Activated B cell treated with CpG ODN at 0.5 μM for 24 hours (primary cell): Measurements from ENCODE around the gene FOXD2. TPM values are rescaled to one million over a fixed set of nuclear protein-coding genes. Genes with fewer than 3 reads are reported as not detected.

Experiments used
- ATAC-seq: fragments of 200-7000 bp; cut with Tn5 transposase; one replicate; pipeline ENCODE4 v1.10.0; 2021; ENCODE audit warnings: low read depth, mild to moderate bottlenecking, moderate library complexity
- CTCF ChIA-PET: fragments of 350-600 bp; sonication (Branson Sonifier 250); formaldehyde crosslinking; loops from one replicate; lab custom pipeline; 2021; ENCODE audit warnings: antibody characterized with exemption; lab: Charles Lee
- POLR2A ChIA-PET: fragments of 350-600 bp; sonication (Branson Sonifier 250); formaldehyde crosslinking; loops from one replicate; lab custom pipeline; 2021; ENCODE audit warnings: antibody characterized with exemption; lab: Charles Lee
- DNase-seq: peaks from one replicate; pipeline ENCODE4 v3.0.0; 2022
- H3K27ac Mint-ChIP-seq: one replicate; pipeline ENCODE4 v1.8.0; 2020; ENCODE audit warnings: mixed read lengths
- H3K27me3 Mint-ChIP-seq: one replicate; pipeline ENCODE4 v1.8.0; 2021; ENCODE audit warnings: mixed read lengths
- H3K36me3 Mint-ChIP-seq: one replicate; pipeline ENCODE4 v1.8.0; 2021; ENCODE audit warnings: low read depth, mixed read lengths
- H3K4me1 Mint-ChIP-seq: one replicate; pipeline ENCODE4 v1.8.0; 2021; ENCODE audit warnings: mixed read lengths
- H3K4me3 Mint-ChIP-seq: one replicate; pipeline ENCODE4 v1.8.0; 2020; ENCODE audit warnings: mild to moderate bottlenecking, mixed read lengths
- H3K9me3 Mint-ChIP-seq: one replicate; pipeline ENCODE4 v1.8.0; 2020; ENCODE audit warnings: mixed read lengths
- CTCF ChIP-seq: fragments of 200-600 bp; IDR thresholded peaks from one replicate; pipeline ENCODE4 v1.8.0; 2022; ENCODE audit warnings: antibody characterized with exemption, mild to moderate bottlenecking
- intact Hi-C: fragments of 100-400 bp; cut with micrococcal nuclease; formaldehyde crosslinking; loops from one replicate; pipeline ENCODE4 v1.15.1; 2024
- total RNA-seq: library from RNA; stranded (reverse); gene quantifications from 2 replicates; pipeline ENCODE4 v1.2.3, GENCODE V29; 2022

FOXD2 gene
- total RNA-seq, 1 donor from 2014 or later, result 0.20 TPM

DNA sequence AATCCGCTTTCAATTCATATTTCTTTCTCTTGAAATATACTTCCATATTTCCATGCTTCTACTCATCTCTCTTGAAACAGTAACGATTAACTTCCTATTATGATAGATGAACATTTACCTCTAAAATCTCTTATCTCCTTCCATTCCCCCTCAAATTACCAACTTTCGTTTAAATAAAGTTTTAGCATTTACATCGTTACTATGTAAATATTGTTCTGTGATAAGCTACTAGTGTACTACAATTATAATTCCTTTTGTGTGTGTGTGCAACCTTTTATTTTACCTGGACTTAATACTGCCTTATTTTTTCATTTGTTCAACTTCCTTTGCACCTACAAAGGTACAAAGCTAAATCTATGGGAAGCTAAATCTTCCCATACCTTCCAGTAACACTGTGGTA, 17.3 kb upstream of the FOXD2 start:
- intact Hi-C loops, result no loop called here

GRCh38 chr1:47423872-47424271, 14.0 kb upstream of the FOXD2 start:
- no peak for DNase-seq
- no peaks in the 10 kb centered on the region for H3K9me3 Mint-ChIP-seq
- no peaks in the 10 kb centered on the region for H3K36me3 Mint-ChIP-seq
- no peak overlapping the region for H3K4me3 Mint-ChIP-seq
- intact Hi-C loops, result loop anchor here (1.0 kb wide), 1 partner anchor 231 kb away; no protein-coding TSS in a partner anchor
- H3K27ac Mint-ChIP-seq, result no peak overlapping the region
- POLR2A ChIA-PET, result no interaction called here
- H3K4me1 Mint-ChIP-seq, result no peaks in the 10 kb centered on the region
- peaks cover 43% of the 10 kb centered on the region for H3K27me3 Mint-ChIP-seq
- no peak for ATAC-seq
- TF ChIP-seq CTCF, result no peak
- CTCF ChIA-PET, result interaction anchor here (1.1 to 1.4 kb wide), 2 partner anchors 13 to 232 kb away, joined by 3 to 6 read pairs; no protein-coding TSS in a partner anchor

More for the DNA sequence above, 17.3 kb upstream of the FOXD2 start:
- ATAC-seq (no peak), DNase-seq (no peak)
- Mint-ChIP-seq H3K9me3 (no peaks in the 10 kb centered on the region), H3K27ac (no peak overlapping the region), H3K36me3 (no peaks in the 10 kb centered on the region), H3K27me3 (peaks cover 65% of the 10 kb centered on the region), H3K4me3 (no peak overlapping the region), H3K4me1 (peaks cover 7% of the 10 kb centered on the region)
- no peak for TF ChIP-seq CTCF
- ChIA-PET CTCF (interaction anchor here (1.0 kb wide), 1 partner anchor 227 kb away, joined by 4 read pairs; no protein-coding TSS in a partner anchor), POLR2A (no interaction called here)

GRCh38 chr1:47424336-47424982, 13.4 kb upstream of the FOXD2 start:
- no peak for TF ChIP-seq CTCF
- POLR2A ChIA-PET, result no interaction called here
- Mint-ChIP-seq H3K9me3 (no peaks in the 10 kb centered on the region), H3K27me3 (peaks cover 44% of the 10 kb centered on the region), H3K4me3 (no peak overlapping the region), H3K4me1 (no peaks in the 10 kb centered on the region), H3K27ac (no peak overlapping the region), H3K36me3 (no peaks in the 10 kb centered on the region)
- no peak for ATAC-seq
- intact Hi-C loops, result loop anchor here (1.0 kb wide), 1 partner anchor 231 kb away; no protein-coding TSS in a partner anchor
- no peak for DNase-seq
- CTCF ChIA-PET, result interaction anchor here (0.9 kb wide), 1 partner anchor 10 kb away, joined by 3 read pairs; no protein-coding TSS in a partner anchor

DNA sequence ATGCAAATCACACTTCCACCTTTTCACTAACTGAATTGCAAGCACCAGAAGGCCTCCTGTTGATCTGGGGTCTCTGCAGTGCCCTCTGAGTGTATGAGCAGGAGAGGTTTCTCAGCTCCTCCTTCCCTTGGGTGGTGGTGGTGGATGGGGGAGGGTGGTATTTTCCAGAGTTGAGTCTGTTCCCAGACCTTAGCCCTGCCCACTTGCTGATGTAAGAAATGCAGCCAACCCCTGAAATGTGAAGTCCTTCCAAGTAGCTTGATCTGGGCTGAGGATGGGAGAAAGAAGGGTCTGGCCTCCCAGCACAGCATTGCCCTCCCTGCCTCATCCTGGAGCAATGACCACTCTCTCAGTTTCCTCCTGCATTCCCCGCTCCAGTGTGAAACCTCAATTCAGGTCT, 6.3 kb upstream of the FOXD2 start:
- no peak for TF ChIP-seq CTCF
- no peaks in the 10 kb centered on the region for H3K9me3 Mint-ChIP-seq
- intact Hi-C loops, result no loop called here
- no peak overlapping the region for H3K27ac Mint-ChIP-seq
- no peak for ATAC-seq
- CTCF ChIA-PET, result interaction anchor here (0.9 to 1.3 kb wide), 2 partner anchors 10 to 294 kb away, joined by 3 read pairs; no protein-coding TSS in a partner anchor
- no peaks in the 10 kb centered on the region for H3K36me3 Mint-ChIP-seq
- POLR2A ChIA-PET, result no interaction called here
- DNase-seq, result no peak
- H3K4me3 Mint-ChIP-seq, result no peak overlapping the region
- H3K4me1 Mint-ChIP-seq, result peaks cover 43% of the 10 kb centered on the region
- peaks cover 43% of the 10 kb centered on the region for H3K27me3 Mint-ChIP-seq
